ENCODE results near the gene PRC1.

Gene PRC1

DNA sequence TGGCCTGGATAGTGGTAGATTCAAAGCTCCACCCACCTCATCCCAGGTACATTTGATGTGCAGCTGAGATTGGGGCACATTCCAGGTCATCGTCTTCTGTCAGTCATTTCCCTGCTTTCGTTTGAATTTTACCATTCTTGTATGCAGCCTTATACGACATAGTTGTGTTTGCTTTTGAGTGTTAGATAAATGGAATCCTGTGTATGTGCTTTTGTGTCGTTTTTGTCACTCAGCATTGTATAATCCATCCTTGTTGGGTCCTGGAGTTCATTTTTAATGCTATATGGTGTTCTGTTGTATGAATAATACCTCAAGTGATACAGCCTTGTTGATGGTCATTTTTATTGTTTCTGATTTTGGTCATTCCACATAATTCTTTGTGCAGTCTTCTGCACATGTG is 32.3 kb downstream of the PRC1 start:
- Histone ChIP-seq H3K27me3 (ENCODE audit: low read depth, low read length) (no peaks in the 10 kb centered on the region), H3K27ac (ENCODE audit: low read length) (no peak overlapping the region), H3K9ac (ENCODE audit: low read length) (no peak overlapping the region), H2AFZ (ENCODE audit: low read depth, low read length) (no peak overlapping the region), H3K4me3 (ENCODE audit: low read length) (no peak overlapping the region), H4K20me1 (ENCODE audit: insufficient read depth, low read length) (no peaks in the 10 kb centered on the region; the same call in 1 of the 2 replicates), H3K9me3 (ENCODE audit: insufficient read depth, low read length) (no peaks in the 10 kb centered on the region), H3K36me3 (replicated peaks; ENCODE audit: low read depth, low read length) (peaks cover 68% of the 10 kb centered on the region), H3K4me2 (ENCODE audit: low read length) (no peak overlapping the region), H3K79me2 (ENCODE audit: low read length) (peaks cover 32% of the 10 kb centered on the region), H3K4me1 (ENCODE audit: low read length) (no peaks in the 10 kb centered on the region)
- TF ChIP-seq EZH2phosphoT487 (IDR thresholded peaks at IDR 0.05; ENCODE audit: low read depth) = no peak
- TF ChIP-seq, protein P1, sequence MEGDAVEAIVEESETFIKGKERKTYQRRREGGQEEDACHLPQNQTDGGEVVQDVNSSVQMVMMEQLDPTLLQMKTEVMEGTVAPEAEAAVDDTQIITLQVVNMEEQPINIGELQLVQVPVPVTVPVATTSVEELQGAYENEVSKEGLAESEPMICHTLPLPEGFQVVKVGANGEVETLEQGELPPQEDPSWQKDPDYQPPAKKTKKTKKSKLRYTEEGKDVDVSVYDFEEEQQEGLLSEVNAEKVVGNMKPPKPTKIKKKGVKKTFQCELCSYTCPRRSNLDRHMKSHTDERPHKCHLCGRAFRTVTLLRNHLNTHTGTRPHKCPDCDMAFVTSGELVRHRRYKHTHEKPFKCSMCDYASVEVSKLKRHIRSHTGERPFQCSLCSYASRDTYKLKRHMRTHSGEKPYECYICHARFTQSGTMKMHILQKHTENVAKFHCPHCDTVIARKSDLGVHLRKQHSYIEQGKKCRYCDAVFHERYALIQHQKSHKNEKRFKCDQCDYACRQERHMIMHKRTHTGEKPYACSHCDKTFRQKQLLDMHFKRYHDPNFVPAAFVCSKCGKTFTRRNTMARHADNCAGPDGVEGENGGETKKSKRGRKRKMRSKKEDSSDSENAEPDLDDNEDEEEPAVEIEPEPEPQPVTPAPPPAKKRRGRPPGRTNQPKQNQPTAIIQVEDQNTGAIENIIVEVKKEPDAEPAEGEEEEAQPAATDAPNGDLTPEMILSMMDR (IDR thresholded peaks at IDR 0.05; ENCODE audit: low read depth, low read length) = no peak

DNA sequence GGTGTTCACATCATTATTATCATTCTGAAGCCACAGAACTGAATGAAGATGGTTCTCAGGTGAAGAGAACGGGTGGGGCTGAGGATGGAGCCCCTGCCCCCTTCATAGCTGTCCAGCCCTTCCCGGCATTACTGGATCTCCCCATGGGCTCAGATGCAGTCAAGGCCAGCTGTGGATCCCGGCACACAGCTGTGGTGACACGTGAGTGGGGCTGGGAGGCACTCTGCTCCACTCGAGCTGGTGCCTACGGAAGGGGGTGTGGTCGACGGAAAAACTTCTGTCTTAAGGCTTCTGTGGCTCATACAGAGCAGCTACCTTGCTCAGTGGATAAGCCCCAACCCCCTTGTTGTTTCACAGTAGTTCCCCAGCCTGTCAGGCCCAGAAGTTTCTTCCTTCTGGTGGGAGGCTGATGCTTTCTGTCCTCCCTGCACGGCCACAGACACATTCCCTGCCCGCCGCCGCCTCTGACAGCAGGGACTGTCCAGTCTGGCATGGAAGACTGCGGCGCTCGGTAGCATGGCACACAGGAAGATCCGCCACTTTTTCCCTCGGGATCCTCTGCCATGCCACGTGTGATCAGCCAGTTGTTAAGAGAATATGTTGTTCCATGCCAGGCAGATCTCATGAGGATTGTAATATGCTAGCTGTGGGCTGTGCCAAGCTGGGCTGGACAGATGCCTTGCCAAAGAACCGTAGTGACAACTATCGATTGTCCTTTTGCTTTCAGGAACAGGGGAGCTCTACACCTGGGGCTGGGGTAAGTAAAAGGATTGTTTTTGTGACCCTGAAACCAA is 33.8 kb downstream of the PRC1 start:
- Histone ChIP-seq H3K27me3 (ENCODE audit: low read depth, low read length) (no peaks in the 10 kb centered on the region), H3K4me1 (ENCODE audit: low read length) (peaks cover 7% of the 10 kb centered on the region), H3K36me3 (replicated peaks; ENCODE audit: low read depth, low read length) (peaks cover 58% of the 10 kb centered on the region), H3K27ac (ENCODE audit: low read length) (no peak overlapping the region), H3K4me2 (ENCODE audit: low read length) (no peak overlapping the region), H3K9ac (ENCODE audit: low read length) (no peak overlapping the region), H4K20me1 (ENCODE audit: insufficient read depth, low read length) (no peaks in the 10 kb centered on the region; the same call in 1 of the 2 replicates), H3K79me2 (ENCODE audit: low read length) (peaks cover 48% of the 10 kb centered on the region), H3K4me3 (ENCODE audit: low read length) (no peak overlapping the region), H2AFZ (ENCODE audit: low read depth, low read length) (no peak overlapping the region), H3K9me3 (ENCODE audit: insufficient read depth, low read length) (no peaks in the 10 kb centered on the region)
- TF ChIP-seq, protein P1 (IDR thresholded peaks at IDR 0.05; ENCODE audit: low read depth, low read length) = no peak
- TF ChIP-seq EZH2phosphoT487 (IDR thresholded peaks at IDR 0.05; ENCODE audit: low read depth) = no peak

DNA sequence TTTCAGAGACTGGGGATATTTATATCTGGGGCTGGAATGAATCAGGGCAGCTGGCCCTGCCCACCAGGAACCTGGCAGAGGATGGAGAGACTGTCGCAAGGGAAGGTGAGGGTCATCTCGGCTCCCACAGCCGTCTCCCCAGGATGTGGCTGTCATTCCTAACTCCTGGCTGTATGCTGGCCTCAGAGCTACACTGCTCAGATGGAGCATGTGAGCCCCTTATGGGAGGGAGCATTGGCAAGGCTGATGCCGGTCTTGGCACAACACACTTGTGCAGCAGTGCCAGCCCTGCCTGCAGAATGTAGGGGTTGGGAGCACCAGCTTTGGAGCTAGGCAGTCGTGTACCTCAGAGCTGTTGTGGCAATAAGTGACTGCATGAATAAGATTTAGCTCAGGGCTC is 34.4 kb downstream of the PRC1 start:
- no peak overlapping the region for H3K27ac ChIP-seq (ENCODE audit: low read length)
- TF ChIP-seq, protein P1 (IDR thresholded peaks at IDR 0.05; ENCODE audit: low read depth, low read length) = no peak
- TF ChIP-seq EZH2phosphoT487 (IDR thresholded peaks at IDR 0.05; ENCODE audit: low read depth) = no peak
- no peak overlapping the region for H3K4me2 ChIP-seq (ENCODE audit: low read length)
- H3K9me3 ChIP-seq (ENCODE audit: insufficient read depth, low read length) = no peaks in the 10 kb centered on the region
- H3K36me3 ChIP-seq (replicated peaks; ENCODE audit: low read depth, low read length) = peaks cover 54% of the 10 kb centered on the region
- no peak overlapping the region for H2AFZ ChIP-seq (ENCODE audit: low read depth, low read length)
- peaks cover 7% of the 10 kb centered on the region for H3K4me1 ChIP-seq (ENCODE audit: low read length)
- no peaks in the 10 kb centered on the region; the same call in 1 of the 2 replicates for H4K20me1 ChIP-seq (ENCODE audit: insufficient read depth, low read length)
- peaks cover 51% of the 10 kb centered on the region for H3K79me2 ChIP-seq (ENCODE audit: low read length)
- H3K27me3 ChIP-seq (ENCODE audit: low read depth, low read length) = no peaks in the 10 kb centered on the region
- H3K4me3 ChIP-seq (ENCODE audit: low read length) = no peak overlapping the region
- H3K9ac ChIP-seq (ENCODE audit: low read length) = no peak overlapping the region

DNA sequence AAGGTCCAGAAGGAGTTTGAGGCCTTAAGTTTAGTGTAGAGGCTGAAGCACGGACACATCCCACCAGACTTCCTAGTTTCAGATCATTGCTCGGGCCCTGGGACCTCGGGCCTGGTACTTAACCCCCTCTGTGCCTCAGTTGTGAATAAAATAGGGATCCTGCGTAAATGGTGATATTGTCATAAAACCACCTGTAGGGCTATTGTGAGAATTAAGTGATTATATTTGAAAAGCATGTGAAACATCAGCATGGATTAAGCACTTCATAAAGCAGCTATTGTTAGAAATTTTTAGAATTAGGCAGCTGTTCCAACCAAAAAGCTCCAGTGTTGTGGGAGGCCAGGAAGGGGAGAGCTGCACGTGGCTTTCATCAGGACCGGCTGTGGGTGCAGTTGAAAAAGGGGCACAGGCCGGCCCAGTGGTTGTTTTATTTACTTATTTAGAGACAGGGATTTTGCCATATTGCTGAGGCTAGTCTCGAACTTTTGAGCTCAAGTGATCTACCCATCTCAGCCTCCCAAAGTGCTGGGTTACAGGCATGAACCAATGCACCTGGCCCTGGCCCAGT is 35.2 kb downstream of the PRC1 start:
- Histone ChIP-seq H3K27ac (ENCODE audit: low read length) (no peak overlapping the region), H3K9me3 (ENCODE audit: insufficient read depth, low read length) (no peaks in the 10 kb centered on the region), H4K20me1 (ENCODE audit: insufficient read depth, low read length) (no peaks in the 10 kb centered on the region; the same call in 1 of the 2 replicates), H2AFZ (ENCODE audit: low read depth, low read length) (no peak overlapping the region), H3K27me3 (ENCODE audit: low read depth, low read length) (no peaks in the 10 kb centered on the region), H3K79me2 (ENCODE audit: low read length) (peaks cover 49% of the 10 kb centered on the region), H3K4me3 (ENCODE audit: low read length) (no peak overlapping the region), H3K4me1 (ENCODE audit: low read length) (peaks cover 10% of the 10 kb centered on the region), H3K36me3 (replicated peaks; ENCODE audit: low read depth, low read length) (peaks cover 50% of the 10 kb centered on the region), H3K4me2 (ENCODE audit: low read length) (no peak overlapping the region), H3K9ac (ENCODE audit: low read length) (no peak overlapping the region)
- TF ChIP-seq, protein P1 (IDR thresholded peaks at IDR 0.05; ENCODE audit: low read depth, low read length) = no peak
